Epidermal melanocyte (primary cell): Measurements from ENCODE around the gene IFNG.

Experiments
- DNase-seq: peaks from one replicate; pipeline ENCODE4 v3.0.0; 2011; ENCODE audit warnings: low spot score; ENCODE audit not compliant: insufficient read length

IFNG gene

GRCh38 chr12:68166317-68166831 lies 6.8 kb upstream of the IFNG start:
- DNase-seq, result no peak

- DNase-seq, result no peak
These were observed 4.1 kb upstream of the IFNG start for GRCh38 chr12:68163560-68164081.

- no peak for DNase-seq
These were observed 2.8 kb upstream of the IFNG start for GRCh38 chr12:68162374-68162773.

GRCh38 chr12:68158432-68158831 lies 1.1 kb downstream of the IFNG start:
- DNase-seq, result no peak

- no peak for DNase-seq
These were observed 2.2 kb downstream of the IFNG start for GRCh38 chr12:68157380-68157779.

- DNase-seq, result no peak
These were observed 2.9 kb downstream of the IFNG start for GRCh38 chr12:68156636-68157035.

- DNase-seq, result no peak
These were observed 4.8 kb downstream of the IFNG start for GRCh38 chr12:68154779-68155178.

GRCh38 chr12:68148261-68148951 lies 11.1 kb downstream of the IFNG start:
- DNase-seq, result no peak

GRCh38 chr12:68140556-68140955 lies 19.0 kb downstream of the IFNG start:
- DNase-seq, result no peak

GRCh38 chr12:68139941-68140340 lies 19.6 kb downstream of the IFNG start:
- no peak for DNase-seq

- DNase-seq, result no peak
These were observed 20.5 kb downstream of the IFNG start for GRCh38 chr12:68139001-68139400.

- no peak for DNase-seq
These were observed 21.1 kb downstream of the IFNG start for GRCh38 chr12:68138480-68138879.

- no peak for DNase-seq
These were observed 22.2 kb downstream of the IFNG start for GRCh38 chr12:68137335-68137830.

GRCh38 chr12:68135520-68135919 lies 24.0 kb downstream of the IFNG start:
- DNase-seq, result no peak

GRCh38 chr12:68131867-68132414 lies 27.6 kb downstream of the IFNG start:
- no peak for DNase-seq

GRCh38 chr12:68129979-68130378 lies 29.6 kb downstream of the IFNG start:
- DNase-seq, result no peak

- no peak for DNase-seq
These were observed 37.2 kb downstream of the IFNG start for GRCh38 chr12:68122236-68122920.

GRCh38 chr12:68121143-68121542 lies 38.4 kb downstream of the IFNG start:
- no peak for DNase-seq

- no peak for DNase-seq
These were observed 39.8 kb downstream of the IFNG start for GRCh38 chr12:68119724-68120211.

GRCh38 chr12:68119250-68119649 lies 40.3 kb downstream of the IFNG start:
- no peak for DNase-seq

GRCh38 chr12:68118096-68118755 lies 41.3 kb downstream of the IFNG start:
- no peak for DNase-seq
